K562 (cell line): ENCODE data around the gene RNF141. TPM values are rescaled to one million over a fixed set of nuclear protein-coding genes. Genes with fewer than 3 reads are reported as not detected.

Experiments
- ATAC-seq: fragments of 200-7000 bp; cut with Tn5 transposase; 3 replicates; pipeline ENCODE4 v1.9.1; 2020; ENCODE audit warnings: moderate library complexity
- BruUV-seq: library from RNA; stranded (reverse); fragments of 400-500 nt; replicated peaks from 2 replicates; lab custom pipeline; 2021; lab: Mats Ljungman, UMichigan
- CTCF ChIA-PET: fragments of 300-600 bp; formaldehyde crosslinking; extraction: SDS; loops from one replicate; lab custom pipeline; 2021; ENCODE audit warnings: low intra/inter-chr PET ratio; lab: Yijun Ruan, JAX
- POLR2A ChIA-PET: fragments of 300-600, 350-650 bp; sonication (Branson Sonifier 250); formaldehyde crosslinking; extraction: SDS; loops from one replicate; lab custom pipeline; 2021; ENCODE audit warnings: antibody characterized with exemption, inconsistent platforms; lab: Yijun Ruan, JAX
- DNase-seq, 4 experiments: peaks; one replicate each; pipeline versions ENCODE4 v3.0.0 to v3.0.0-alpha.2; 2011 to 2018; ENCODE audit warnings: low spot score in 3 of 4, mixed read lengths in 3 of 4; ENCODE audit errors: extremely low read depth in 1 of 4
- FAIRE-seq: peaks from 2 replicates; lab custom pipeline; 2011; peaks lifted over from hg19 to GRCh38; lab: Jason Lieb, UNC
- H2AFZ ChIP-seq: 2 replicates; pipeline ENCODE4 v1.6.0; 2011; ENCODE audit warnings: low read depth, low read length, control low read depth, inconsistent platforms
- H3K27ac ChIP-seq: fragments of 200-600 bp; 3 replicates; pipeline ENCODE4 v1.8.0; 2011; ENCODE audit warnings: low read depth, mild to moderate bottlenecking, control low read depth, inconsistent platforms, low read length, moderate library complexity, mixed read lengths; ENCODE audit errors: extremely low read depth
- H3K27me3 ChIP-seq, 2 experiments: fragments of 300-600 bp in 1 of 2; 2 replicates in 1 of 2; 3 replicates in 1 of 2; pipeline versions ENCODE4 v1.6.0 to v1.8.0; 2011; ENCODE audit warnings: inconsistent platforms in 2 of 2, low read length in 2 of 2, mild to moderate bottlenecking in 1 of 2, mixed read lengths in 1 of 2, moderate library complexity in 1 of 2; ENCODE audit not compliant: control insufficient read depth in 2 of 2, insufficient read depth in 2 of 2
- H3K36me3 ChIP-seq: fragments of 300-600 bp; 3 replicates; pipeline ENCODE4 v1.8.0; 2011; ENCODE audit warnings: mild to moderate bottlenecking, low read length, inconsistent platforms; ENCODE audit not compliant: control insufficient read depth, insufficient read depth
- H3K4me1 ChIP-seq, 2 experiments: fragments of 200-600 bp in 1 of 2; replicated peaks in 1 of 2; 2 replicates in 1 of 2; 3 replicates in 1 of 2; pipeline versions ENCODE4 v1.5.1 to v1.8.0; 2011; ENCODE audit warnings: inconsistent platforms in 2 of 2, low read length in 2 of 2, mild to moderate bottlenecking in 1 of 2, mixed read lengths in 1 of 2, moderate library complexity in 1 of 2; ENCODE audit not compliant: control insufficient read depth in 2 of 2, insufficient read depth in 2 of 2
- H3K4me2 ChIP-seq: 2 replicates; pipeline ENCODE4 v1.6.1; 2011; ENCODE audit warnings: low read length, control low read depth, inconsistent platforms, mixed read lengths; ENCODE audit not compliant: insufficient read depth
- H3K4me3 ChIP-seq: fragments of 200-600 bp; sonication (generic), shearing (Covaris generic); 2 replicates; pipeline ENCODE4 v1.5.1; 2016; ENCODE audit warnings: control low read depth, inconsistent platforms
- H3K79me2 ChIP-seq: fragments of 200-600 bp; 3 replicates; pipeline ENCODE4 v1.8.0; 2011; ENCODE audit warnings: low read length, inconsistent platforms; ENCODE audit not compliant: control insufficient read depth, insufficient read depth
- H3K9ac ChIP-seq, 2 experiments: 2 replicates each; pipeline versions ENCODE4 v1.6.0 to v1.6.1; 2011; ENCODE audit warnings: low read depth in 2 of 2, low read length in 2 of 2, control low read depth in 1 of 2, inconsistent platforms in 1 of 2, mild to moderate bottlenecking in 1 of 2, mixed read lengths in 1 of 2; ENCODE audit not compliant: insufficient read depth in 1 of 2
- H3K9me1 ChIP-seq: one replicate; pipeline ENCODE4 v1.6.0; 2011; ENCODE audit warnings: inconsistent platforms, mild to moderate bottlenecking, low read length, moderate library complexity; ENCODE audit not compliant: control insufficient read depth, insufficient read depth
- H3K9me3 ChIP-seq: replicated peaks from 2 replicates; pipeline ENCODE4 v1.5.1; 2011; ENCODE audit warnings: low read depth, low read length, inconsistent platforms; ENCODE audit not compliant: control insufficient read depth, insufficient read depth
- H4K20me1 ChIP-seq: replicated peaks from 2 replicates; pipeline ENCODE4 v1.6.1; 2011; ENCODE audit warnings: low read length, inconsistent platforms, mixed read lengths; ENCODE audit not compliant: control insufficient read depth, insufficient read depth
- BRF1 ChIP-seq: IDR thresholded peaks from 3 replicates; pipeline ENCODE4 v1.6.1; 2011; ENCODE audit warnings: borderline replicate concordance, mild to moderate bottlenecking; ENCODE audit not compliant: insufficient read length; ENCODE audit errors: extremely low read depth
- CBFA2T3 ChIP-seq: fragments of 450-650 bp; IDR thresholded peaks from 2 replicates; pipeline ENCODE4 v1.6.1; 2017
- CC2D1A ChIP-seq: fragments of 450-650 bp; IDR thresholded peaks from 2 replicates; pipeline ENCODE4 v1.6.1; 2017; ENCODE audit warnings: mild to moderate bottlenecking
- HOXB6 ChIP-seq: fragments of 250-450 bp; sonication (Bioruptor Pico); IDR thresholded peaks from 2 replicates; pipeline ENCODE4 v1.5.1; 2022; ENCODE audit warnings: mild to moderate bottlenecking, borderline replicate concordance
- MAFK ChIP-seq: IDR thresholded peaks from 2 replicates; pipeline ENCODE4 v1.6.1; 2011; ENCODE audit warnings: low read length, improper control_type of control experiment
- MYBL2 ChIP-seq, 2 experiments: fragments of 450-650 bp in 1 of 2; sonication (generic) in 1 of 2; formaldehyde crosslinking in 1 of 2; IDR thresholded peaks; 2 replicates each; pipeline versions ENCODE4 v1.6.1 to v1.8.1; 2017 to 2022; ENCODE audit warnings: borderline replicate concordance in 1 of 2, inconsistent platforms in 1 of 2, low read depth in 1 of 2, mild to moderate bottlenecking in 1 of 2, missing genetic modification reagents in 1 of 2, moderate library complexity in 1 of 2
- PHF20 ChIP-seq: fragments of 450-650 bp; IDR thresholded peaks from 2 replicates; pipeline ENCODE4 v1.6.1; 2018; ENCODE audit not compliant: partially characterized antibody
- ZNF175 ChIP-seq: fragments of 200-800 bp; sonication (Bioruptor generic); IDR thresholded peaks from 2 replicates; pipeline ENCODE4 v1.6.1; 2016; ENCODE audit warnings: low read depth, mild to moderate bottlenecking, missing genetic modification characterization, missing compliant biosample characterization
- ZNF589 ChIP-seq: fragments of 200-800 bp; sonication (Bioruptor generic); IDR thresholded peaks from 2 replicates; pipeline ENCODE4 v1.6.1; 2016; ENCODE audit warnings: low read depth, missing genetic modification characterization, missing compliant biosample characterization
- ZNF764 ChIP-seq: fragments of 250-450 bp; sonication (Bioruptor Pico); IDR thresholded peaks from 2 replicates; pipeline ENCODE4 v1.4.0; 2020; ENCODE audit warnings: low read depth, mild to moderate bottlenecking, moderate library complexity
- WGBS: fragments of 100-300 bp; shearing (Covaris generic); methylation state at CpG from one replicate; pipeline ENCODE4 v1.1.6; 2016; ENCODE audit warnings: low coverage, mixed read lengths; ENCODE audit not compliant: insufficient coverage; ENCODE audit errors: missing lambda C conversion rate; 5-methylcytosine and 5-hydroxymethylcytosine counted together
- in situ Hi-C: fragments of 300-500 bp; cut with MboI; formaldehyde crosslinking; loops from 4 replicates; pipeline ENCODE4 v1.15.0; 2018; ENCODE audit warnings: inconsistent platforms, mixed read lengths
- intact Hi-C: fragments of 100-400 bp; cut with micrococcal nuclease; formaldehyde crosslinking; loops from 2 replicates; pipeline ENCODE4 v1.14.2; 2022
- polyA plus RNA-seq, 8 experiments: library from polyadenylated mRNA; depleted of rRNA in 4 of 8; stranded (reverse) in 5 of 8; unstranded in 3 of 8; fragments of >200 nt; fragmentation: Nextera tagmentation in 2 of 8; fragmentation: Illumina TruSeq in 1 of 8; extraction: Ambion mirVana in 2 of 8; extraction: Trizol in 1 of 8; gene quantifications; 2 replicates each; pipeline versions ENCODE4 v1.2.1 to v1.2.3, GENCODE V29; 2011 to 2014; ENCODE audit warnings: inconsistent platforms in 1 of 8, missing spikeins in 1 of 8
- total RNA-seq, 7 experiments: library from RNA; depleted of rRNA in 6 of 7; stranded (reverse); fragments of >200 nt in 6 of 7; fragmentation: Illumina TruSeq in 2 of 7; extraction: Trizol in 2 of 7; gene quantifications; 2 replicates each; pipeline versions ENCODE4 v1.2.1 to v1.2.3, GENCODE V29; 2011 to 2021; ENCODE audit warnings: low replicate concordance in 1 of 7
- TF ChIP-seq, protein P1 (sequence below): sonication (generic); formaldehyde crosslinking; IDR thresholded peaks from 2 replicates; pipeline ENCODE4 v1.8.1; 2023; ENCODE audit warnings: missing genetic modification reagents, mild to moderate bottlenecking, borderline replicate concordance
- TF ChIP-seq, protein P2 (sequence below): sonication (generic); formaldehyde crosslinking; IDR thresholded peaks from 2 replicates; pipeline ENCODE4 v1.5.0; 2020; ENCODE audit warnings: missing genetic modification reagents

The RNF141 gene
- total and polyA plus RNA-seq, 9 of the 15 experiments (the other 6 are each of a cell fraction or from before 2014, with no cell fraction given), result 9.7 to 51.9 (median 18.9) TPM

DNA sequence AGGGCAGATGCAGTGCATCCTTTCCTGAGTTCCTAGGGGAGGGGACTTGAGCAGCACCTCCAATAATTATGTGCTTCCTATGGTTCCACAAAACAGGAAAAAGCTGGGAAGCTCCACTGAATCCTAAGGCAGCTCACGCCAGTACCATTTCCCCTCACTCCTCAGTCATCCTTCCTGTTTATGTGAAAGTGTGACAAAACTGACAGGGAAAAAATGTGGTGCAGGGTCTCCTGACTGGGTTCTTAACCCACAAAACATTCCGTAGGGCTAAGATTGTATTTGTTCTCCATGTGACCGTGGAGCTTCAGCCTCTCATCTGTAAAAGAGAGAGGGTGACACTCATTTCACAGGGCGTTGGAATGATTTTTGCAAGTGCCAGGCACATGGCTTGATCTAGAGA lies 39.6 kb upstream of the RNF141 start (continued):
- no peak for TF ChIP-seq HOXB6 (CRISPR knock-in tag)

DNA sequence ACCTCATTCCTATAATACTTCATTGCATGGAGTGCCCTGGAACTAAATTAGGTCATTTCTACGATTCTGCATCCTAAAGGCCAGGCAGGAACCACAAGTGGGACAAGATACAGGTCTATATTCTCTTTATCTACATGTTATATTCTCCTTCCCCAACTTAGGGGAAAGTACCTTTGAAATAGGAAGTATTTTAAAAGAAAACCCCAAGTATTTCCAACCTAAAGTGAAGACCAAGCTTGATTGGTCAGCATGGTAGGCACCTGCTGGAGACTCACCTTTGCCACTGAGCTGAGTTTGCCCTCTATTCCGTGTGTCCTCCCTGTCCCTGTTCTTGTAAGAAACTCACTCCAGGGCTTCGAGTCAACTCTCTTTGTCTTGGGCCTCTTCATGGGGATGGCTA lies 38.7 kb upstream of the RNF141 start:
- ATAC-seq (no peak), DNase-seq (no peak), FAIRE-seq (no peak)
- POLR2A ChIA-PET, result interaction anchor here (0.9 to 2.0 kb wide), 4 partner anchors 9 to 15 kb away, joined by 3 to 6 read pairs (median 4); no protein-coding TSS in a partner anchor
- WGBS, result 43% methylated on average over 3 of the region's 3 CpGs
- intact Hi-C loops, result no loop called here
- H2AFZ ChIP-seq, result no peak overlapping the region
- no peaks in the 10 kb centered on the region for H3K36me3 ChIP-seq
- H3K4me3 ChIP-seq, result no peak overlapping the region
- H3K9me3 ChIP-seq, result no peaks in the 10 kb centered on the region
- H4K20me1 ChIP-seq, result no peaks in the 10 kb centered on the region
- no peaks in the 10 kb centered on the region for H3K27me3 ChIP-seq
- no peak overlapping the region for H3K4me2 ChIP-seq
- CTCF ChIA-PET, result no interaction called here
- no peaks in the 10 kb centered on the region for H3K79me2 ChIP-seq
- no TSS peak for BruUV-seq
- no peaks in the 10 kb centered on the region for H3K9me1 ChIP-seq
- no peak overlapping the region for H3K27ac ChIP-seq
- in situ Hi-C loops, result no loop called here
- H3K4me1 ChIP-seq, result peaks cover 15 to 39% of the 10 kb centered on the region in 2 experiments
- no peak overlapping the region for H3K9ac ChIP-seq
- no peak for TF ChIP-seq CBFA2T3
- TF ChIP-seq, protein P1, sequence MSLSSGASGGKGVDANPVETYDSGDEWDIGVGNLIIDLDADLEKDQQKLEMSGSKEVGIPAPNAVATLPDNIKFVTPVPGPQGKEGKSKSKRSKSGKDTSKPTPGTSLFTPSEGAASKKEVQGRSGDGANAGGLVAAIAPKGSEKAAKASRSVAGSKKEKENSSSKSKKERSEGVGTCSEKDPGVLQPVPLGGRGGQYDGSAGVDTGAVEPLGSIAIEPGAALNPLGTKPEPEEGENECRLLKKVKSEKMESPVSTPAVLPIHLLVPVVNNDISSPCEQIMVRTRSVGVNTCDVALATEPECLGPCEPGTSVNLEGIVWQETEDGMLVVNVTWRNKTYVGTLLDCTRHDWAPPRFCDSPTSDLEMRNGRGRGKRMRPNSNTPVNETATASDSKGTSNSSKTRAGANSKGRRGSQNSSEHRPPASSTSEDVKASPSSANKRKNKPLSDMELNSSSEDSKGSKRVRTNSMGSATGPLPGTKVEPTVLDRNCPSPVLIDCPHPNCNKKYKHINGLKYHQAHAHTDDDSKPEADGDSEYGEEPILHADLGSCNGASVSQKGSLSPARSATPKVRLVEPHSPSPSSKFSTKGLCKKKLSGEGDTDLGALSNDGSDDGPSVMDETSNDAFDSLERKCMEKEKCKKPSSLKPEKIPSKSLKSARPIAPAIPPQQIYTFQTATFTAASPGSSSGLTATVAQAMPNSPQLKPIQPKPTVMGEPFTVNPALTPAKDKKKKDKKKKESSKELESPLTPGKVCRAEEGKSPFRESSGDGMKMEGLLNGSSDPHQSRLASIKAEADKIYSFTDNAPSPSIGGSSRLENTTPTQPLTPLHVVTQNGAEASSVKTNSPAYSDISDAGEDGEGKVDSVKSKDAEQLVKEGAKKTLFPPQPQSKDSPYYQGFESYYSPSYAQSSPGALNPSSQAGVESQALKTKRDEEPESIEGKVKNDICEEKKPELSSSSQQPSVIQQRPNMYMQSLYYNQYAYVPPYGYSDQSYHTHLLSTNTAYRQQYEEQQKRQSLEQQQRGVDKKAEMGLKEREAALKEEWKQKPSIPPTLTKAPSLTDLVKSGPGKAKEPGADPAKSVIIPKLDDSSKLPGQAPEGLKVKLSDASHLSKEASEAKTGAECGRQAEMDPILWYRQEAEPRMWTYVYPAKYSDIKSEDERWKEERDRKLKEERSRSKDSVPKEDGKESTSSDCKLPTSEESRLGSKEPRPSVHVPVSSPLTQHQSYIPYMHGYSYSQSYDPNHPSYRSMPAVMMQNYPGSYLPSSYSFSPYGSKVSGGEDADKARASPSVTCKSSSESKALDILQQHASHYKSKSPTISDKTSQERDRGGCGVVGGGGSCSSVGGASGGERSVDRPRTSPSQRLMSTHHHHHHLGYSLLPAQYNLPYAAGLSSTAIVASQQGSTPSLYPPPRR (CRISPR knock-in tag), result no peak
- TF ChIP-seq, protein P2, sequence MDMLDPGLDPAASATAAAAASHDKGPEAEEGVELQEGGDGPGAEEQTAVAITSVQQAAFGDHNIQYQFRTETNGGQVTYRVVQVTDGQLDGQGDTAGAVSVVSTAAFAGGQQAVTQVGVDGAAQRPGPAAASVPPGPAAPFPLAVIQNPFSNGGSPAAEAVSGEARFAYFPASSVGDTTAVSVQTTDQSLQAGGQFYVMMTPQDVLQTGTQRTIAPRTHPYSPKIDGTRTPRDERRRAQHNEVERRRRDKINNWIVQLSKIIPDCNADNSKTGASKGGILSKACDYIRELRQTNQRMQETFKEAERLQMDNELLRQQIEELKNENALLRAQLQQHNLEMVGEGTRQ (CRISPR knock-in tag), result no peak
- no peak for TF ChIP-seq MAFK
- no peak for TF ChIP-seq CC2D1A
- TF ChIP-seq ZNF175, result no peak
- no peak for TF ChIP-seq BRF1
- no peak for TF ChIP-seq ZNF589 (CRISPR knock-in tag)
- no peak for TF ChIP-seq PHF20
- TF ChIP-seq MYBL2 (IDR thresholded peaks at IDR 0.05; ENCODE audit: low read depth), result no peak
- no peak for TF ChIP-seq MYBL2 (CRISPR knock-in tag; IDR thresholded peaks at IDR 0.05; ENCODE audit: borderline replicate concordance)
- no peak for TF ChIP-seq ZNF764
